ENCODE results near the gene ATP5F1D.

The ATP5F1D gene

GRCh38 chr19:1222394-1222793, 19.2 kb upstream of the ATP5F1D start:
- no peak for TF ChIP-seq EZH2phosphoT487 (IDR thresholded peaks at IDR 0.05; ENCODE audit: borderline replicate concordance)
- TF ChIP-seq CTCF (conservative IDR thresholded peaks at IDR 0.05; ENCODE audit: low read length) = no peak; the same call in 1 of the 2 replicates
- no peaks in the 10 kb centered on the region for H3K9me2 ChIP-seq (replicated peaks; ENCODE audit: low read depth, low read length)
- H2AFZ ChIP-seq (ENCODE audit: low read length) = no peak overlapping the region
- H3K9ac ChIP-seq (ENCODE audit: low read depth, low read length, poor library complexity, severe bottlenecking) = no peak overlapping the region
- H4K20me1 ChIP-seq (ENCODE audit: insufficient read depth, low read length, poor library complexity, severe bottlenecking) = peaks cover 12% of the 10 kb centered on the region
- H3F3A ChIP-seq (ENCODE audit: low read depth) = no peaks in the 10 kb centered on the region
- no peak overlapping the region for H3K4me3 ChIP-seq (ENCODE audit: low read length, poor library complexity, severe bottlenecking)
- H3K4me1 ChIP-seq (ENCODE audit: insufficient read depth, low read length, poor library complexity, severe bottlenecking) = no peaks in the 10 kb centered on the region
- no peaks in the 10 kb centered on the region for H3K27me3 ChIP-seq (ENCODE audit: insufficient read depth, low read length, poor library complexity, severe bottlenecking)
- peaks cover 25% of the 10 kb centered on the region; the same call in 1 of the 2 replicates for H3K36me3 ChIP-seq (ENCODE audit: insufficient read depth, low read length)
- H3K79me2 ChIP-seq (ENCODE audit: insufficient read depth, low read length) = peaks cover 20% of the 10 kb centered on the region; the same call in 1 of the 2 replicates
- H3K4me2 ChIP-seq (ENCODE audit: low read depth, low read length, poor library complexity, severe bottlenecking) = no peak overlapping the region
- H3K9me3 ChIP-seq (ENCODE audit: insufficient read depth, low read depth, low read length) = no peaks in the 10 kb centered on the region

GRCh38 chr19:1223018-1223855, 18.3 kb upstream of the ATP5F1D start:
- Histone ChIP-seq H3K9me3 (ENCODE audit: insufficient read depth, low read depth, low read length) (no peaks in the 10 kb centered on the region), H3K36me3 (ENCODE audit: insufficient read depth, low read length) (peaks cover 25% of the 10 kb centered on the region; the same call in 1 of the 2 replicates), H4K20me1 (ENCODE audit: insufficient read depth, low read length, poor library complexity, severe bottlenecking) (peaks cover 6% of the 10 kb centered on the region), H3K9me2 (replicated peaks; ENCODE audit: low read depth, low read length) (no peaks in the 10 kb centered on the region), H3K4me1 (ENCODE audit: insufficient read depth, low read length, poor library complexity, severe bottlenecking) (no peaks in the 10 kb centered on the region), H3K9ac (ENCODE audit: low read depth, low read length, poor library complexity, severe bottlenecking) (no peak overlapping the region), H2AFZ (ENCODE audit: low read length) (no peak overlapping the region), H3K4me3 (ENCODE audit: low read length, poor library complexity, severe bottlenecking) (no peak overlapping the region), H3K27me3 (ENCODE audit: insufficient read depth, low read length, poor library complexity, severe bottlenecking) (no peaks in the 10 kb centered on the region), H3K79me2 (ENCODE audit: insufficient read depth, low read length) (peaks cover 12% of the 10 kb centered on the region; the same call in 1 of the 2 replicates), H3K4me2 (ENCODE audit: low read depth, low read length, poor library complexity, severe bottlenecking) (no peak overlapping the region), H3F3A (ENCODE audit: low read depth) (no peaks in the 10 kb centered on the region)
- TF ChIP-seq EZH2phosphoT487 (IDR thresholded peaks at IDR 0.05; ENCODE audit: borderline replicate concordance) = no peak
- peak; percentile 54 for TF ChIP-seq CTCF (conservative IDR thresholded peaks at IDR 0.05; ENCODE audit: low read length)

- Histone ChIP-seq H3K36me3 (ENCODE audit: insufficient read depth, low read length) (peaks cover 25% of the 10 kb centered on the region; the same call in 1 of the 2 replicates), H3K9me3 (ENCODE audit: insufficient read depth, low read depth, low read length) (no peaks in the 10 kb centered on the region), H2AFZ (ENCODE audit: low read length) (no peak overlapping the region), H3K9ac (ENCODE audit: low read depth, low read length, poor library complexity, severe bottlenecking) (no peak overlapping the region), H3K79me2 (ENCODE audit: insufficient read depth, low read length) (0 out of 2 replicates have a peak, but pooled peaks cover 3% of the 10 kb centered on the region), H3K9me2 (replicated peaks; ENCODE audit: low read depth, low read length) (no peaks in the 10 kb centered on the region), H3K27me3 (ENCODE audit: insufficient read depth, low read length, poor library complexity, severe bottlenecking) (no peaks in the 10 kb centered on the region), H4K20me1 (ENCODE audit: insufficient read depth, low read length, poor library complexity, severe bottlenecking) (no peaks in the 10 kb centered on the region), H3K4me2 (ENCODE audit: low read depth, low read length, poor library complexity, severe bottlenecking) (no peak overlapping the region), H3F3A (ENCODE audit: low read depth) (no peaks in the 10 kb centered on the region), H3K4me3 (ENCODE audit: low read length, poor library complexity, severe bottlenecking) (no peak overlapping the region), H3K4me1 (ENCODE audit: insufficient read depth, low read length, poor library complexity, severe bottlenecking) (no peaks in the 10 kb centered on the region)
- TF ChIP-seq CTCF (conservative IDR thresholded peaks at IDR 0.05; ENCODE audit: low read length) (no peak), EZH2phosphoT487 (IDR thresholded peaks at IDR 0.05; ENCODE audit: borderline replicate concordance) (no peak)
Measured at GRCh38 chr19:1224047-1224825, 17.3 kb upstream of the ATP5F1D start.

Measured in Loucy (cell line).